Esophagus squamous epithelium (tissue), 4 donors: Measurements from ENCODE around the gene HDGFL2.

ENCODE experiments used
- CTCF ChIP-seq, 6 experiments: fragments of 450-650 bp in 4 of 6; fragments of 200-600 bp in 2 of 6; sonication (generic) in 2 of 6; IDR thresholded peaks; one replicate each; pipeline ENCODE4 v1.5.1; 2016 to 2019; ENCODE audit warnings: antibody characterized with exemption in 6 of 6, mild to moderate bottlenecking in 4 of 6, moderate library complexity in 4 of 6
- POLR2A ChIP-seq, 4 donors: fragments of 450-650 bp; IDR thresholded peaks; one replicate each; pipeline ENCODE4 v1.6.1; 2017; ENCODE audit warnings: antibody characterized with exemption in 4 of 4, mild to moderate bottlenecking in 4 of 4, moderate library complexity in 3 of 4

GRCh38 chr19:4436231-4436630 lies 35.9 kb upstream of the HDGFL2 start:
- TF ChIP-seq POLR2A (IDR thresholded peaks at IDR 0.05) = no peak
- TF ChIP-seq CTCF (IDR thresholded peaks at IDR 0.05) = no peak
